Kidney glomerular epithelial cell (primary cell): ENCODE results near the gene FBLN5.
A peak's percentile ranks its signal among the peaks of the same experiment; 100 is the strongest.
"Not testable (repeated sequence)": the region's sequence is repeated elsewhere in the genome, so short reads cannot be mapped to it uniquely, and the experiment has no call there.

ENCODE experiments used
- DNase-seq: peaks from one replicate; lab custom pipeline; 2025; lab: John Stamatoyannopoulos, UW

Gene FBLN5

DNA sequence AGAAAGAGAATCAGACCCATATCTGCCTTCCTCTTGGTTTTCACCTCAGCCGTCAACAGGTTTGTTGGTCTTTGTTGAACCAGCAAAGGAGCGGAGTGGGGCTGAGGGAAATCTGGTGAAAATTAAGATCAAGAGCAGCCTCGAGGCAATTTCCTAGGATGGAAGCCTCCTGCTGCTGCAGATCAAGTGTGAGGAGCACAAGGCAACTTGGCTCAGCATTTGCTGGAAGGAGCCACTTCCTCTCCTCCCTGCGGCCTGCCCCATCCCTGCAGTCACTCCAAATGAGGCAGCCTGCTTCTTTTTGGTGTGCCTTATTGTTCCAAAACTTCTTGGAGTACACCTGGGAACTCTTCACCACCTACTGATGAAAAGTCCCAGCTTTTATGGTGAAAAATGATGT, 85.1 kb downstream of the FBLN5 start:
- no peak for DNase-seq

DNA sequence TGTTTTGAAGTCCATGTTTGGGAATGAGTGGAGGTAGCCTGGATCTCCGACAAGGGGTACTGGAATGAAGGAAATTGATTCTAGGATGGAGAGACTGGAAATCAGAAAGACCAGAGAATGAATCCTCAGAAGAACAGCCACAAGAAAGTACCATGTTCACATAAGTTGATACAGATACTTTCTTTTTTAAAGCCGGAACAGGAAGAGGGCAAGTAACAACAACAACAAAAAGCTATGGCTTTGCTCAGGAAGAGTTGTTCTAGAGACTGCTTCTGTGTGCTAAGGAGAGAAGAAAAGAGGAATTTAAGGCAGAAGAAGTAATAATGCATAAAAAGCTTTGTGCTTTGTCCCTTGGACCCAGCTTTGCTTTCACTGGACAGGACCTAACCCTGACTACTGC, 86.4 kb downstream of the FBLN5 start:
- no peak for DNase-seq

DNA sequence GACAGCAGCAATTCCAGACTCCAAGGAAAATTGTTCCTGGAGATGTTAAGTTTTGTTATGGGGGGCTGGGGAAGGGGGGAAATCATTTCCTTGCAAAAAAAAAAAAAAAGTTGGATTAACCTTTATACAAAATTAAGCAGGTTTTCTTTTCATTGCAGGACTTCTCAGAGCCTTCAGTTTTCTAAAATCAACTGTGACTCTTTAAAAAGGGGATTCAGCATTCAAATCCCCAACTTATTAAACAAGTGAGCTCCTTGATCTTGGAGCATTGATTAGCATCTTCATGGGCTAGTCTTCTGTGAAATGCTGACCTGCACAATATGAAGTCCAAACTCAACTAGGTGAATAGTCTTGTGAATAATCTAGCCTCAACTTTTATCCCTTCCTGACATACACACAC, 87.3 kb downstream of the FBLN5 start:
- no peak for DNase-seq

DNA sequence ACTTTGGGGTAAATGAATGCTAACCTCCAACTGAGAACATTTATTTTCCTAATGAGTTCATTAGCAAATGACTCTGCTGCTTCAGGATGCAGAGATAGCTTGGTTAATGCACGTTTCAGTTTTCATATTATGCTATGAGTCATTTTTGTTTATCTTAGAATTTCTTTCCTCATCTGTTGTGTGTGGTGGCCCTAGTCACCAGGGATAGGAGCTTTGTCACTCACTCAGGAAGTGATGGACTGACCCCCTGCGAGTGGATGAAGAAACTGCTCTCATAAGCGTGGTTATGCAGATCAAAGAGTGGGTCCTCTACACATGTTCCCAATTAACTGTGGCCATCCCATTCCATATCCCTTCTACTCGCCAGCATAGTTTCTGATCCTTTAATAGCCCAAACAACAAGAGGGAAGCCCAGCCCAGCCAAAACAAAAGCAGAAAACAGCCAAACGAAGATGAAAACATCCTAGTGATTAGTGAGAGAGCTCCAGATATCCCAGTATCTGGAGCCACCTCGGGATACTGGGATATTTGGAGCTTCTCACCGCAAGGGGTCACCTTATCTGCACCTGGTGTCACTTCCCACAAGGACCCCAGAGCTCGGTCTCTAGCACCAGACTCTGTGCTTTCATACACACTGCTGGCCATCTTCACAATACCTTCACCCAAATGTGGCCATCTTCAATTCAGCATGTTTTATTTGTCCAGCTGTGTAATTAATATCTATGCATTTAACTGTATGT, 88.8 kb downstream of the FBLN5 start:
- DNase-seq = peak; percentile 13

DNA sequence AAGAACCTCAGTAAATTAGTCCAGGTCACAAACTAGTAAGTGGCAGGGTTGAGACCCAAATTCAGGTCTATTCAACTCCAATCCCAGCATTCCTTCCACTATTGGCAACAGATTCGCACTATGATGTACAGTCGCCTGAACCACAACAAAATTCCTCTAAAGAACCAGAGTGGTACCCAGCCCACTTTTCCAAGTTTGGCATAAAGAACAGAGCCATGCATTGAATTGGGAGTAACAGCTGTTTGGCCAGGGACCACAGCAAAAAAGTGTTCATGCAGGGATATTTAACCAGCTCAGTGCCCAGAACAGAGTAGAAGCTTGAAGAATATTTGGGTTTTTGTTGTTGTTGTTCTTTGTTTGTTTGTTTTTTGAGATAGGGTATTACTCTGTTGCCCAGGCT, 89.9 kb downstream of the FBLN5 start:
- no peak for DNase-seq

DNA sequence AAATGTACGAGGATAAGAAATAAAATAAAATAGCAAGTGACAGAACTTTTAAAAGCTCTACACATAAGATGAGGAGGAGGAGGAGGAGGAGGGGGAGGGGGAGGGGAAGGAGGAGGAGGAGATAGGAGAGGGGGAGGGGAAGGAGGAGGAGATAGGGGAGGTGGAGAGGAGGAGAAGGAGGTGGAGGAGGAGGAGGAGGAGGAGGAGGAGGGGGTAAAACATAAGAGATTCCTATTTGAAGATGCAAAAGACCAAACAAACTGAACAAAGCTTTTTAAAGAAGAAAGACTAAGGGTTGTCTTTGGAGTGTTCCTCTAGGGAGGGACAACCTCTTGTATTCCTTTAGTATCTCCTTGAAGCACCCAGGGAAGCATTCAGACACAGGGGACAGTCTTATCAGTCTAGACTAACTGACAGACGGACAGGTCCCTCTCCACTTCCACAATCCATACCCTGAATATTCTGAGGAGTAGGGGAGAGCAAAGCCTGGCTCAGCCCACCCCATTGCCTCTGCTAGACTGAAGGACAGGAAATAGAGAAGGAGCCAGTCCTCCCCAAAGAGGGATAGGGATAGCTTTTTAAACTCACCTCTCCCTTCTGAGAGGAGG, 93.1 kb downstream of the FBLN5 start:
- DNase-seq = no peak

DNA sequence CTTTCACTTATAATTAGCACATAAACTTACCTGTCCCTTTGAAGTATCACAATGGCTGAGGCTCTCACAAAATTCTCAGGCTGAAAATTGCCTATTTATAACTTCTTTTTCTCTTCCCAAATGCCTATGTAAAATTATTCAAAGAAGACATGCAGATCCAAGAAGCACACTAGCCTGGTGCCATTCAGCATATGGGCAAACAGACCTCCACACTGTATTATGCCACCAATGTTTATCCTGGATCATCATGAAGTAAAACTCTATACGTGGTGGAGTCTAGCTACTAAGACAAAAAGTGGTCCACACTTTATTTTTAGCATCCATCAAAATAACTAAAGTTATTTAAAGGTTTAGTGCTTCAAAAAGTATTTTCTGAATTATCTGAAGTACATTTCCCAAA, 95.9 kb downstream of the FBLN5 start:
- no peak for DNase-seq

DNA sequence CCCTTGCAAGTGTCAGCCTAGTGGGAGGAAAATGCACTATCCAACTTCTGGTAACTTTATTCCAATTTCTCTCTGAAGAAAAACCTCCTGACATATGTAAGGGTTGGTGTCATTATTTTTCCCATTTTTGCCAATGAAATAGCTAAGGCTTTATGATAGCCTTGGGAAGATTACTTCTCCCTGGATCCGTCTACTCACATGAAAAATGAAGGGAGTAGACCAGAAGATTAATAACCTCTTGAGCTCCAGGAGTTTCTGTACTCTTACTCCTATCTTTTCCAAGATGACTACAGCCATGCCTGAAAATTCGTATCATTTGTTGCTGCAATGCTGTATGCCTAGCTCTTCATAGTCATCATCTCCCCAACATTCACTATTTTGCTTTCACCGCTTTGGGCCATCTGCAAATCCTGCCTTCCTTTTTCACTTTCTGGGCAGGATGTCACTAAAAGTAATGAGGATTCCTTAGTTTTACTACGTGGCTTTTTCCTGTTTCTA, 98.9 kb downstream of the FBLN5 start:
- no peak for DNase-seq

DNA sequence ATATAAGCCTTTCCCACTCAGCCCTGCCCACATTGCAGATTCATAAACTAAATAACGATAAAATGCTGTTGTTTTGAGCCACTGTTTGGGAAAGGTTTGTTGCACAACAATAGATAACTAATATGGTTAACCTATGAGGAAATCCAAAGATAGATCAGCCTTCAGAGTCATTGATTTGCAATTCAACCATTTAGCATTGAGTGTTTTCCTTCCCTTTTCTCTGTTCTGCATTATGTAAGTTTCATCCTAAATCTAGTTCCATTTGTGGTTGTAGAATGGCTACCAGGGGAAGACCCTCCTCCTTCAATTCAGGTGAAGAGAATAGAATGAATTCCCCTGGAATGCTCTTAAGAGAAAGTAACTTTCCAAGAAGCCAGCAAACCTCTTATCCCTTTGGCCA, 99.8 kb downstream of the FBLN5 start:
- no peak for DNase-seq

DNA sequence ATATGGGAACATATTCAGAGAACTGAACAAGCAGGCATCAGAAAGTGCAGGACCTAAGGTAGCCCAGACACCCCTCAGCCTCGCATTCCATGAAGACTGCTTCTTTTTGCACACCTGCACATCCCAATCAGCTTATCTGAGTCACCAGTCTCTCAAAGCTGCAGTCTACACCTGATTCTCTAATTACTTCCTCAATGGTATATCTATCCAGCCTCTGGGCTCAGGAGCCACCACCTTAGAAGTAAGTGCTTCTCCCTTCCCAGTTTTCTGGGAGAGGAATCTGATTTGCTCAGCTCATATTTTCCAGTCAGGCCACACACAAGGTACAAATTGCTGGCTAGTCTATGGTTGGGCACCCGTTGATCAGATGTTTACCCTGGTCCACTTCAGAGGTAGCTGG, 101.8 kb downstream of the FBLN5 start:
- no peak for DNase-seq

DNA sequence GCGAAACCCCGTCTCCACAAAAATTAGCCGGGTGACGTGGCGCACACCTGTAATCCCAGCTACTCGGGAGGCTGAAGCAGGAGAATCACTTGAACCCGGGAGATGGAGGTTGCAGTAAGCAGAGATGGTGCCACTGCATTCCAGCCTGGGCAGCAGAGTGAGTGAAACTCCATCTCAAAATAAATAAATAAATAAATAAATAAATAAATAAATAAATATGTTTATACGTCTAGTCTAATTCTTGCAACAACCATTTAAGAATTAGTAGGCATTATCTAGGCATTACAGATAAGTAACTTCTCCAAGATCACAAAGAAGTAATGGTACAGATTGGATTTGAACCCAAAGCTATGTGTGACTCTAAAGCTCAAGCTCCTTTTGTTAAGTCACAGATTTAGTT, 102.4 kb downstream of the FBLN5 start:
- not testable (repeated sequence) for DNase-seq

DNA sequence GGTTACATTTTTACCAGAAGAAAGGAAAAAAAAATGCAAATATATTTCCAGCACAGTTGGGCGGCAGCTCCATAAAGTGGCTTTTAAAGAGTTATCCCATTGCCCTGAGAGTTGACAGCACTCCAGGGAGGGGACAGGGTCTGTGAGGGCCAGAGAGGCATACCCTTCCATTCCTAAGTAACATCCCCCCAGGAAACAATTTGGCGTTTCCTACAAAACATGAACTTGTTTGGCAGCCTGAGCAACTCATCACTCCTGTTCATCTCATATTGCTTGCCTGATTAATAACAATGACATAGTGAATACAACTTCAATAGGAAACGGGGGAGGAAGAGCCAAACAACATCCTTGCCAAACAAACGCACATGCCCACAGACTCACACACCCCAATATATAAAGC, 103.5 kb downstream of the FBLN5 start:
- DNase-seq = no peak

DNA sequence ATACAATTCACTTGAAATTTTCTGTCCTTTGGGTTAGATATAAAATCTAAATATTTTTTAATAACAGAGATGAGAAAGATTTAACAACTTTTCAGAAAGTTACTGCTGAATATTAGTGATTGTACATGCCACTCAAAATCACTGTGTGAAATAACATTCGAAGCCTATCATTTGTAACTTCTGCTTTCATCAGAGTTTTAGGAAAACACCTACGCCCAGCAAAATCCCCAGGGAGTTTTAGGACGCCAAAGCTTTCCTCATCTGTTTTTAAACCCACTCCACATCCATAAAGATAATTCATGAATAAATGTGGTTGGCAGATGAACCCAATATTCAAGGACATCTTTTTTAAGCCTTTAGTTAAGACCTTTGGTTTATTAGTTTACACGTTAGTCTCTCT, 104.1 kb downstream of the FBLN5 start:
- DNase-seq = no peak

DNA sequence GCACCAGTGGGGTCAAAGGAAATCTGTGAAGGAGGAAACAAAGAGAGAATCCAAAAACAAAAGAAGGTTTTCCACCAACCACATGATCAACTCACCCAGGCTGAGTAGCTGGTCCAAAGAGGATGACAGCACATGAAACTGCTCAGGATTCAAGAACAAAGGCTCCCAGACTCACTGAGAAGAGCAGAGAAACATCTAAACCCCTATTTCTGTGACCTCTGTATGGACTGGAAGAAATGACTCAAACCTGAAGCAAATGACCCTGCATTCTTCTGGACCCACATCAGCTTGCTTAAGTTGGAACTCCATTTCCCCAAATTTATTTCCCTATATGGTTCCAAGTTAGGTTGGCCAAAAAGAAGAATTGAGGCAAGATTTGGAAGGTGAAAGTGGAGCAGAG, 106.4 kb downstream of the FBLN5 start:
- DNase-seq = no peak

DNA sequence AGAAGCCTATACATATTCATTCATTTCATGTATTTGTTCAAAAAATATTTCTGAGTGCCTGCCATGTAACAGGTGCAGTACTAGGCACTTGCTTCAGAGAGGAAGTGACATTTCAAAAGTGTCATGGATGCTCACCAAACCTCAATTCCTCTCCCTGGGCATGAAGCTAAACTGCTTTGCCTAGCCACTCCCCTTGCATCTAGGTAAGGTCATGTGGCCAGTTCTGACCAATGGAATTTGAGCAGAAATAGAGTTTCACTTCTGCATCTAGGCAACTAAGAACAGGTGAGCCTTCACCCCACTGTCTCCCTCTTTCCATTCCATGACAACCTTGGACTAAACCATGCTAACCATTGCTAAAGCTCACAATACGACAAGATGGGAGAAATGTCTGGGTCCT, 107.7 kb downstream of the FBLN5 start:
- no peak for DNase-seq

DNA sequence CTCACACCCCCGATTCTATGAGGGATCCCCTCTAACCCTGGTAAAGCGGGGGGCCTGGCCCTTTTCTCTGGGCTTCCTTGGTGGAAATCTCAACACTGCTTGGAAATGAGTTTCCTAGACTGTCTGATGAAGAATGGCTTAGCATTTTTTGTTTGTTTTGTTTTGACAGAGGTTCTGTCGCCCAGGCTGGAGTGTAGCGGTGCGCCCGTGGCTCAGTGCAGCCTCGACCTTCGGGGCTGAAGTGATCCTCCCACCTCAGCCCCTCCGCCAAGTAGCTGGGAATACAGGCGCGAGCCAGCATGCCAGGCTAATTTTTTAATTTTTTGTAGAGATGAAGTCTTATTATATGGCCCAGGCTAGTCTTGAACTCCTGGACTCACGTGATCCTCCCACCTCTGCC, 110.4 kb downstream of the FBLN5 start:
- no peak for DNase-seq

DNA sequence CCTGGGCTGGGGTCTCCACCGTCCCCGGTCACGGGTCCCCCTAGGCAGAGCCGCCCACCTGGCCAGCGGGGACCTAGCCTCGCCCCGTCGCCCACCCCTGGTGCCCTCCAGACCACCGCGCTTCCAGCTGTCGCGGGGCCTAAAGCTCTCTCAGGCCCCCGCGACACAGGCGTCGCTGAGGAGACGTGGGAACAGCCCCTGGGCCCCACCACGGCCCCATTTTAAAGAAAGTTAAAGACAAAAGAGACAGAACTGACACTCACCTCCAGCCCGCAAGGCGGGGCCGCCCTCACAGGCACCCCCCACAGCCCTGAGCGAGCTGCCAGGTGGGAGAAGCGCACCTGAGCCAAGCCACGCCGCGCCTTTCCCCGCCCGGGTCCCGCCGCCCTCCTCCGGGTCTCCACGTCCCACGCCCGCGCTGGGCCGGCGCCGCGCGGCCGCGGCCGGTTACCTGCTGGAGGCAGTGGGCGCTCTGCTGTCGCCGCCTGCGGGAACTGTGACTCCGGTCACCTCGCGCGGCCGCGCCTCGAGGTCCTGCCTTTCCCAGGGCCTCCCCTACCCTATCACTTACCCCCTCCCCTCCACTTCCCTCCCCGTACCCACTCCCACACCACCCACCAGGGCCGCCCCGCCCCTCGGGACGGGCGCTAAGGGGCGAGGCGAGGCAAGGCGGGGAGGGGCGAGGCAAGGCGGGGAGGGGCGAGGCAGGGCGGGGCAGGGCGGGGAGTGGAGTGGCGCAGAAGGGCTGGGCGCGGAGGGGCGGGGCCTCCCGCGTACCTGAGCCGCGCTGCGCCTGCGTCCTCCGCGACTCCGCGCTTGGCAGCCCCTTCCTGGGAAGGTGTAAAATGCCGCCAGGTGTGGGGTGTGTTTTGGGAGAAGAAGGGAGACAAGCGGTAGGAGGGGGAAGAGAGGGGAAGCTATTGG, 111.3 kb downstream of the FBLN5 start:
- DNase-seq = peak; percentile 33

DNA sequence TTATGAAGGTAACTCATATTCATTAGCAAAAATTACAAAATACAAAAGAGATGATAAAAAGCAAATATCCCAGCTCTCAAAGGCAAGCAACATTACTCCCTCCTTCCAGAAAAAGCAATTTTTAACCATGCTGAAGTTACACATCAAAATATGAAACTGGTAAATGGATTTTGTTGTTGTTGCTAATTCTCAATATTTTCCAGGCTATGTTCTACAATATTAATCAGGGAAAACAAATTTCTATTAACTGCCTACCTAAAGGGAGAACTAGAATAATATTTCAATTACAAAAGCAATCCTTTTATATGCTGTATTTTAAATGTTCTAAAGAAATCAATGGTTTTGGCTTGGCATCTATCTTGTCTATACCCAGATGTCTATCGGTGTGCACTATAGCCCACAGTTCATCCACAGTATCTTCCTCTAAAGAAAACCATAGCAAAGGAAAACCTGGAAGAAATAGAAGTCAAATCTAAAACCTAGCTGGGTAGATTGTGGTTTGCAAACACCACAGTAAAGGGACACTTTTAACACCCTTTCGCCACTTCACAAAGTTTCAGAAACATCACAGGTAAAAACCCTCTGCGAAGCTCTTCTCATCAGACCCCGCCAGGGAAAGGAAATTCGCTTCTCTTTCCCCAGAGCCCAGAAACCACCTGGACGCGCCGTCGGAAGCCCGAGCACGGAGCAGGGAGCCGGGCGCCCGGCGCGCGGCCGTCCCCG, 112.1 kb downstream of the FBLN5 start:
- no peak for DNase-seq

DNA sequence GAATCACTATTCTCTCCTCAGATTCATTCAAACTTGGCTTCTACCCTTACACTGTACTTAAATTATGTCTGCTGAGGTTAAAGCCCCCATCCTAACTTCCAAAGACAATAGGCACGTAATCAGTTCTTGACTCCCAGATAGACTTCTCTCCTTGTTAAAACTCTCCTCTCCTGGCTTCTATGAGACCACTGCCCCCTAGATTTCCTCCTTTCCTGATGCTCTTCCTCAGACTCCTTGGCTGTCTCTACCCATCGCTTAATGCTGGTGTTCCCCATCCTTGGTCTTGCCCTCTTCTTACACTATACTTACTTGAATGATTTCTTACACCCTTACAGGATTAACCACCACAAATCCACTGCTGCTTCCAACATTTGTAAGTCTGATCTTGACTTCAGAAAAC, 112.9 kb downstream of the FBLN5 start:
- no peak for DNase-seq

DNA sequence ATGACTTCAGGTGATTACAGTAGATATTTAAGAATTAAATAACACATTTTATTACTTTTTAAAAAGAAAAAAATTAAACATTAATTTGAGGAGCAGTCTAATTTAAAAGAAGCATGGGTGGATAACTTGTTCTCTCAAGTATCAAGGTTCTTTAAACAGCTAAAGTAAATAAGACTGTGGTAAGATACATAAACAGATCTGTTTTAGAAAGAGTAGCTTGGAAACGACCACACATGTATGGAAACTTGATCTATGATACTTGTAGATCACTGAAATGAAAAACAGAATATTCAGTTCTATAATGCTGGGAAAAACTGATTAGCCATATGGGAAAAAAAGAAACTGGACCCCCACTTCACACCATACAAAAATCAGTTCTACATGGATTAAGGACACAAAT, 116.2 kb downstream of the FBLN5 start:
- DNase-seq = no peak

DNA sequence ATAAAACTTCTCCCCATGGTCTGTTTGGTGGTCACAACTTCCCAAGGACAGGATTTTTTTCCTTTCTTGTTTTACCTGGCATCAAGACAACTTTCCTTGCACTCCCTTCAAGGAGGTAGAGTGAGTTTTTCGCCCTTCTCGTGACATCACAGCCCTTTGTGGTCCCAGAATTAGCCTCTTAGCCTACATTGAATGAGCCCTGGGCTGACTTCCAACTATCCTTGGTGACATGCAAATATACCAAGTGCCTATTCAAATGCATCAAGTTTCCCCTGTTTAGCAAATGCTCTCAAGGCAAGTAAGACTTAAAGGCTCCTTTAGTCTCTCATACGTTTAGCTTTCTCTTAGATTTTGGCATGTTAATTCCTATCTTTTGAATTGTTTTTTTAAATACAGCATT, 116.7 kb downstream of the FBLN5 start:
- no peak for DNase-seq

DNA sequence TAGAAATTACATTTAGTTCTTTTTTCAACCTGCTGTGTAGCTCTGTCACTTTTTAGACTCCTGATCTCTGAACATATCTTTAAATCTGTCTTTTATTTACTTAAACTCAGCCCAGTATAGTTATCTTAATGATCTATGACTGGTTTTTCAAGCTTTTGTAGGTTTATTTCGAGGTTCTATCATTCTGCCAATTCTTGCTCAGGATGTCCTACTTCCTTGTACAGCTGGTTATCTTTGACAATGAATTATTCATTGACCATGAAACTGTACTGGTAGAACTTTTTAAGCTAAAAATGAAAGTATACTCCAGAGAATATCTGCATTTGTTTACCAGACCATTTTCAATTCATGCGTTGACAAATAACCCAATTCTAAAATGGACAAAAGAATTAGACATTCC, 118.0 kb downstream of the FBLN5 start:
- DNase-seq = no peak
